SK-N-SH (cell line): Measurements from ENCODE around the gene WDR86. TPM values are rescaled to one million over a fixed set of nuclear protein-coding genes. Genes with fewer than 3 reads are reported as not detected.

Experiments used
- CTCF ChIA-PET: fragments of 300-600, 350-600 bp; formaldehyde crosslinking; extraction: SDS; loops from one replicate; lab custom pipeline; 2021; lab: Yijun Ruan, JAX
- POLR2A ChIA-PET: fragments of 350-600 bp; sonication (Branson Sonifier 250); formaldehyde crosslinking; extraction: SDS; loops from one replicate; lab custom pipeline; 2020; ENCODE audit warnings: antibody characterized with exemption, inconsistent platforms; lab: Yijun Ruan, JAX
- DNase-seq: peaks from one replicate; pipeline ENCODE4 v3.0.0; 2012
- H2AFZ ChIP-seq: fragments of 200-600 bp; sonication (generic); 2 replicates; pipeline ENCODE4 v1.8.1; 2016; ENCODE audit warnings: antibody characterized with exemption, mild to moderate bottlenecking, low read depth
- H3F3A ChIP-seq: fragments of 200-600 bp; sonication (generic); replicated peaks from 2 replicates; pipeline ENCODE3; 2016; ENCODE audit warnings: antibody characterized with exemption, mild to moderate bottlenecking; ENCODE audit not compliant: insufficient read depth
- H3K27ac ChIP-seq, 2 experiments: fragments of 200-500 bp in 1 of 2; fragments of 200-600 bp in 1 of 2; sonication (Bioruptor generic) in 1 of 2; sonication (generic), shearing (Covaris generic) in 1 of 2; 2 replicates each; pipeline versions ENCODE4 v1.5.1 to v1.6.1; 2014 to 2016; ENCODE audit warnings: low read depth in 2 of 2, inconsistent platforms in 1 of 2, low read length in 1 of 2, mild to moderate bottlenecking in 1 of 2, mixed read lengths in 1 of 2
- H3K27me3 ChIP-seq: fragments of 200-600 bp; sonication (generic), shearing (Covaris generic); 2 replicates; pipeline ENCODE4 v1.6.1; 2016; ENCODE audit warnings: mixed run types; ENCODE audit not compliant: insufficient read depth
- H3K36me3 ChIP-seq, 2 experiments: fragments of 200-500 bp in 1 of 2; fragments of 200-600 bp in 1 of 2; sonication (Bioruptor generic) in 1 of 2; sonication (generic) in 1 of 2; replicated peaks in 1 of 2; 2 replicates each; pipeline versions ENCODE3 to v1.5.1; 2014 to 2016; ENCODE audit warnings: low read length in 1 of 2, mild to moderate bottlenecking in 1 of 2; ENCODE audit not compliant: insufficient read depth in 2 of 2, control insufficient read depth in 1 of 2
- H3K4me1 ChIP-seq, 2 experiments: fragments of 200-500 bp in 1 of 2; fragments of 200-600 bp in 1 of 2; sonication (Bioruptor generic) in 1 of 2; sonication (generic), shearing (Covaris generic) in 1 of 2; 2 replicates each; pipeline versions ENCODE4 v1.5.1 to v1.6.1; 2014 to 2016; ENCODE audit warnings: low read depth in 1 of 2, low read length in 1 of 2, mixed run types in 1 of 2; ENCODE audit not compliant: insufficient read depth in 2 of 2, control insufficient read depth in 1 of 2
- H3K4me2 ChIP-seq: fragments of 200-600 bp; sonication (generic), shearing (Covaris generic); 2 replicates; pipeline ENCODE4 v1.6.1; 2017; ENCODE audit warnings: mixed run types
- H3K4me3 ChIP-seq, 2 experiments: fragments of 200-500 bp in 1 of 2; fragments of 200-600 bp in 1 of 2; sonication (Bioruptor generic) in 1 of 2; sonication (generic), shearing (Covaris generic) in 1 of 2; 2 replicates each; pipeline versions ENCODE4 v1.5.1 to v1.8.1; 2014 to 2016; ENCODE audit warnings: low read depth in 2 of 2, inconsistent platforms in 1 of 2, low read length in 1 of 2, mild to moderate bottlenecking in 1 of 2, mixed read lengths in 1 of 2, moderate library complexity in 1 of 2
- H3K79me2 ChIP-seq: fragments of 200-600 bp; sonication (generic); 2 replicates; pipeline ENCODE4 v1.8.1; 2017; ENCODE audit warnings: mild to moderate bottlenecking; ENCODE audit not compliant: insufficient read depth
- H3K9ac ChIP-seq: fragments of 200-600 bp; sonication (generic); 2 replicates; pipeline ENCODE4 v1.6.1; 2017; ENCODE audit warnings: mixed run types
- H3K9me2 ChIP-seq: fragments of 200-600 bp; sonication (generic); 2 replicates; pipeline ENCODE4 v1.6.1; 2017; ENCODE audit warnings: mixed run types
- H3K9me3 ChIP-seq: fragments of 200-600 bp; sonication (generic); 2 replicates; pipeline ENCODE4 v1.6.1; 2017; ENCODE audit warnings: mixed run types, mild to moderate bottlenecking, moderate library complexity
- H4K20me1 ChIP-seq: fragments of 200-600 bp; sonication (generic); 2 replicates; pipeline ENCODE4 v1.6.1; 2017; ENCODE audit warnings: mild to moderate bottlenecking, mixed run types; ENCODE audit not compliant: insufficient read depth
- ELF1 ChIP-seq: IDR thresholded peaks from 2 replicates; pipeline ENCODE4 v1.4.0; 2012
- EP300 ChIP-seq, 2 experiments: IDR thresholded peaks; 2 replicates each; pipeline versions ENCODE4 v1.4.0 to v1.6.1; 2012; ENCODE audit warnings: borderline replicate concordance in 1 of 2, low read depth in 1 of 2, low read length in 1 of 2
- FOXJ3 ChIP-seq: sonication (generic); formaldehyde crosslinking; IDR thresholded peaks from 2 replicates; pipeline ENCODE4 v1.5.1; 2020; ENCODE audit warnings: mild to moderate bottlenecking, missing genetic modification reagents
- FOXM1 ChIP-seq: IDR thresholded peaks from 2 replicates; pipeline ENCODE4 v1.4.0; 2012; ENCODE audit warnings: low read depth, mild to moderate bottlenecking
- GABPA ChIP-seq: IDR thresholded peaks from 2 replicates; pipeline ENCODE4 v1.4.0; 2012; ENCODE audit warnings: low read depth, mild to moderate bottlenecking
- GATA2 ChIP-seq: sonication (generic); formaldehyde crosslinking; IDR thresholded peaks from 2 replicates; pipeline ENCODE4 v1.5.0; 2020; ENCODE audit warnings: mild to moderate bottlenecking, missing genetic modification reagents
- JUND ChIP-seq: IDR thresholded peaks from 2 replicates; pipeline ENCODE4 v1.4.0; 2012
- MEF2A ChIP-seq: IDR thresholded peaks from 2 replicates; pipeline ENCODE4 v1.4.0; 2012; ENCODE audit warnings: low read depth, borderline replicate concordance
- MXI1 ChIP-seq: IDR thresholded peaks from 2 replicates; pipeline ENCODE4 v1.6.1; 2012; ENCODE audit warnings: mild to moderate bottlenecking, low read depth, low read length, improper control_type of control experiment
- POLR2AphosphoS5 ChIP-seq: IDR thresholded peaks from 2 replicates; pipeline ENCODE4 v1.6.1; 2012; ENCODE audit warnings: low read depth, low read length
- RAD21 ChIP-seq: IDR thresholded peaks from 2 replicates; pipeline ENCODE4 v1.6.1; 2012; ENCODE audit warnings: mild to moderate bottlenecking, low read length
- RCOR1 ChIP-seq: fragments of 150-350 bp; IDR thresholded peaks from 2 replicates; pipeline ENCODE4 v1.6.1; 2017; ENCODE audit warnings: antibody characterized with exemption, low read length
- RFX5 ChIP-seq: IDR thresholded peaks from 2 replicates; pipeline ENCODE4 v1.6.1; 2012; ENCODE audit warnings: mild to moderate bottlenecking, improper control_type of control experiment, low read length
- RXRA ChIP-seq: IDR thresholded peaks from 2 replicates; pipeline ENCODE4 v1.4.0; 2012; ENCODE audit warnings: low read depth, mild to moderate bottlenecking, borderline replicate concordance
- SIN3A ChIP-seq: IDR thresholded peaks from 2 replicates; pipeline ENCODE4 v1.6.1; 2012; ENCODE audit warnings: low read depth, mild to moderate bottlenecking, low read length, moderate library complexity, borderline replicate concordance
- TAF1 ChIP-seq: IDR thresholded peaks from 2 replicates; pipeline ENCODE4 v1.6.1; 2012; ENCODE audit warnings: low read depth, mild to moderate bottlenecking, low read length, moderate library complexity, borderline replicate concordance
- TEAD4 ChIP-seq: IDR thresholded peaks from 2 replicates; pipeline ENCODE4 v1.4.0; 2012; ENCODE audit warnings: mild to moderate bottlenecking, borderline replicate concordance; ENCODE audit not compliant: insufficient read depth
- YY1 ChIP-seq: IDR thresholded peaks from 2 replicates; pipeline ENCODE4 v1.4.0; 2012; ENCODE audit warnings: low read depth, mild to moderate bottlenecking
- WGBS: methylation state at CpG from one replicate; pipeline ENCODE4 v1.1.6; 2017; ENCODE audit warnings: low lambda C conversion rate; 5-methylcytosine and 5-hydroxymethylcytosine counted together
- polyA plus RNA-seq, 3 experiments: library from polyadenylated mRNA; depleted of rRNA; stranded (reverse); fragments of >200 nt; gene quantifications; 2 replicates each; pipeline ENCODE4 v1.2.3, GENCODE V29; 2012
- TF ChIP-seq, protein P1 (sequence below): fragments of 200-600 bp; sonication (generic); IDR thresholded peaks from 2 replicates; pipeline ENCODE4 v1.6.1; 2017; ENCODE audit warnings: antibody characterized with exemption, mild to moderate bottlenecking, moderate library complexity

The WDR86 gene
- polyA plus RNA-seq, 1 of the 3 experiments (the other 2 are of a cell fraction): 1.0 TPM

GRCh38 chr7:151348970-151349369 is 60.9 kb downstream of the WDR86 start:
- ChIA-PET POLR2A (no interaction called here), CTCF (interaction anchor here (0.7 to 10.0 kb wide), 8 partner anchors 15 to 158 kb away, joined by 3 to 237 read pairs (median 4); no protein-coding TSS in a partner anchor)
- peaks cover 8% of the 10 kb centered on the region for H4K20me1 ChIP-seq
- H3K9ac ChIP-seq: no peak overlapping the region
- no peak overlapping the region for H3K4me2 ChIP-seq
- peaks cover 74 to 81% of the 10 kb centered on the region in 2 experiments for H3K36me3 ChIP-seq
- no peaks in the 10 kb centered on the region for H3K9me3 ChIP-seq
- no peaks in the 10 kb centered on the region for H3K9me2 ChIP-seq
- no peak overlapping the region for H3K4me3 ChIP-seq
- no peak overlapping the region for H2AFZ ChIP-seq
- DNase-seq: no peak
- H3K27ac ChIP-seq: no peak overlapping the region
- H3K27me3 ChIP-seq: no peaks in the 10 kb centered on the region
- peaks cover 8% of the 10 kb centered on the region in 2 experiments; a peak in 2 of 4 replicates for H3K4me1 ChIP-seq
- TF ChIP-seq FOXM1: no peak
- TF ChIP-seq RCOR1: no peak
- no peak for TF ChIP-seq YY1
- H3K79me2 ChIP-seq: peaks cover 19% of the 10 kb centered on the region
- WGBS: 91% methylated on average over 4 of the region's 4 CpGs
- peaks cover 30% of the 10 kb centered on the region for H3F3A ChIP-seq

DNA sequence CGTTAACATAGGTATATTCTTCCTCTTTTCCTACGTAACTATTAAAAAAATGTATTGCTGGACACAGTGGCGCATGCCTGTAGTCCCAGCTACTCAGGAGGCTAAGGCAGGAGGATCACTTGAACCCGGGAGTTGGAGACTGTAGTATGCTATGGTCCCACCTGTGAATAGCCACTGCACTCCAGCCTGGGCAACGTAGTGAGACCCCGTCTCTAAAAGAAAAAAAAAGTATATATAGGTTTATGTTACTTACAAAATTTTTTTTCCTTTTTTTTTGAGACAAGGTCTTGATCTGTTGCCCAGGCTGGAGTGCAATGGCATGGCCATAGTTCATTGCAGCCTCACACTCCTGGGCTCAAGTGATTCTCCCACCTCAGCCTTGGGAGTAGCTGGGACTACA is 62.6 kb downstream of the WDR86 start:
- Histone ChIP-seq H3K27ac (no peak overlapping the region), H3K4me3 (no peak overlapping the region), H3F3A (peaks cover 30% of the 10 kb centered on the region), H3K9me2 (no peaks in the 10 kb centered on the region), H3K9ac (no peak overlapping the region), H3K4me2 (no peak overlapping the region), H3K27me3 (no peaks in the 10 kb centered on the region), H3K4me1 (peaks cover 15 to 18% of the 10 kb centered on the region in 2 experiments), H2AFZ (no peak overlapping the region), H4K20me1 (peaks cover 8% of the 10 kb centered on the region), H3K9me3 (no peaks in the 10 kb centered on the region), H3K79me2 (peaks cover 37% of the 10 kb centered on the region), H3K36me3 (peaks cover 58 to 67% of the 10 kb centered on the region in 2 experiments)
- WGBS: 95% methylated on average over 6 of the region's 6 CpGs
- TF ChIP-seq EP300 (IDR thresholded peaks at IDR 0.05; ENCODE audit: borderline replicate concordance in 1 of 2, low read depth in 1 of 2, low read length in 1 of 2): no peak
- no peak for TF ChIP-seq POLR2AphosphoS5
- no peak for TF ChIP-seq GABPA
- TF ChIP-seq YY1: no peak
- no peak for TF ChIP-seq MEF2A
- TF ChIP-seq TEAD4: no peak
- TF ChIP-seq MXI1: no peak
- TF ChIP-seq ELF1: no peak
- no peak for TF ChIP-seq RXRA
- no peak for TF ChIP-seq FOXJ3 (CRISPR knock-in tag)
- POLR2A ChIA-PET: no interaction called here
- CTCF ChIA-PET: interaction anchor here (1.2 to 1.8 kb wide), 2 partner anchors 29 to 32 kb away, joined by 3 to 23 read pairs; no protein-coding TSS in a partner anchor
- no peak for DNase-seq

DNA sequence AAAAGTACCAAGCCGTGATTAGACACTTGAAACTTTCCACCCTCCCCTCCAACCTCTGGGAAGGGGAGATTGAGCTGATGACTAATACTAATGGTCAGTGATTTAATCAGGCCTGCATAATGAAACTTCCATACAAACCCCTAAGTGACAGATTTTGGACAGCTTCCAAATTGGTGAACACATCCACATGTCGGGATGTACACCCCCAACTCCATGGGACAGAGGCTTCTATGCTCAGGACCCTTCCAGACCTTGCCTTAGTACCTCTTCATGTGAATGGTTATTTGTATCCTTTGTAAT is 63.4 kb downstream of the WDR86 start:
- H3K4me3 ChIP-seq: no peak overlapping the region
- DNase-seq: no peak
- TF ChIP-seq RCOR1 (no peak), SIN3A (no peak), TAF1 (no peak), RAD21 (no peak), GABPA (no peak), JUND (peak; percentile 78), GATA2 (no peak), RFX5 (no peak), MXI1 (no peak)
- TF ChIP-seq, protein P1, sequence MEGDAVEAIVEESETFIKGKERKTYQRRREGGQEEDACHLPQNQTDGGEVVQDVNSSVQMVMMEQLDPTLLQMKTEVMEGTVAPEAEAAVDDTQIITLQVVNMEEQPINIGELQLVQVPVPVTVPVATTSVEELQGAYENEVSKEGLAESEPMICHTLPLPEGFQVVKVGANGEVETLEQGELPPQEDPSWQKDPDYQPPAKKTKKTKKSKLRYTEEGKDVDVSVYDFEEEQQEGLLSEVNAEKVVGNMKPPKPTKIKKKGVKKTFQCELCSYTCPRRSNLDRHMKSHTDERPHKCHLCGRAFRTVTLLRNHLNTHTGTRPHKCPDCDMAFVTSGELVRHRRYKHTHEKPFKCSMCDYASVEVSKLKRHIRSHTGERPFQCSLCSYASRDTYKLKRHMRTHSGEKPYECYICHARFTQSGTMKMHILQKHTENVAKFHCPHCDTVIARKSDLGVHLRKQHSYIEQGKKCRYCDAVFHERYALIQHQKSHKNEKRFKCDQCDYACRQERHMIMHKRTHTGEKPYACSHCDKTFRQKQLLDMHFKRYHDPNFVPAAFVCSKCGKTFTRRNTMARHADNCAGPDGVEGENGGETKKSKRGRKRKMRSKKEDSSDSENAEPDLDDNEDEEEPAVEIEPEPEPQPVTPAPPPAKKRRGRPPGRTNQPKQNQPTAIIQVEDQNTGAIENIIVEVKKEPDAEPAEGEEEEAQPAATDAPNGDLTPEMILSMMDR: no peak

More for the DNA sequence above, 63.4 kb downstream of the WDR86 start:
- POLR2A ChIA-PET: no interaction called here
- Histone ChIP-seq H2AFZ (no peak overlapping the region), H3K9me2 (no peaks in the 10 kb centered on the region), H3F3A (peaks cover 30% of the 10 kb centered on the region), H3K4me2 (peak overlapping the region; percentile 36; the same call in 1 of the 2 replicates), H4K20me1 (peaks cover 8% of the 10 kb centered on the region), H3K9me3 (no peaks in the 10 kb centered on the region), H3K27me3 (no peaks in the 10 kb centered on the region), H3K27ac (peak overlapping the region; percentile 11 to 65; a peak in 2 of 4 replicates), H3K4me1 (peaks cover 15 to 18% of the 10 kb centered on the region in 2 experiments), H3K36me3 (peaks cover 52 to 59% of the 10 kb centered on the region in 2 experiments), H3K79me2 (peaks cover 40% of the 10 kb centered on the region), H3K9ac (no peak overlapping the region)
- CTCF ChIA-PET: interaction anchor here (0.6 to 1.8 kb wide), 6 partner anchors 24 to 165 kb away, joined by 3 to 23 read pairs (median 4); no protein-coding TSS in a partner anchor
- WGBS: 6% methylated on average over 2 of the region's 2 CpGs
